ENCODE measurements around the gene TMEM143.
"Not testable (repeated sequence)": the region's sequence is repeated elsewhere in the genome, so short reads cannot be mapped to it uniquely, and the experiment has no call there.

Gene TMEM143

GRCh38 chr19:48292798-48293197 lies 70.9 kb downstream of the TMEM143 start:
- no peak overlapping the region for H3K27ac ChIP-seq (ENCODE audit: low read depth, low read length)
- H3K27me3 ChIP-seq (ENCODE audit: control insufficient read depth in 1 of 2, insufficient read depth in 2 of 2, low read length in 2 of 2): no peaks in the 10 kb centered on the region
- no peak overlapping the region for H3K4me3 ChIP-seq (ENCODE audit: low read depth in 1 of 2, low read length in 2 of 2)
- H3K36me3 ChIP-seq (ENCODE audit: control insufficient read depth in 1 of 2, insufficient read depth in 2 of 2, low read length in 2 of 2): no peaks in the 10 kb centered on the region
- H3K4me1 ChIP-seq (ENCODE audit: control insufficient read depth in 1 of 2, insufficient read depth in 2 of 2, low read length in 2 of 2): peaks cover 0 to 5% of the 10 kb centered on the region in 2 donors
- no peaks in the 10 kb centered on the region for H3K9me3 ChIP-seq (ENCODE audit: control insufficient read depth in 1 of 2, low read length in 2 of 2)
- H3K9ac ChIP-seq (ENCODE audit: low read depth in 1 of 2, low read length in 2 of 2): no peak overlapping the region

- not testable (repeated sequence) for H3K4me1 ChIP-seq (ENCODE audit: control insufficient read depth in 1 of 2, insufficient read depth in 2 of 2, low read length in 2 of 2); H3K36me3 ChIP-seq (ENCODE audit: control insufficient read depth in 1 of 2, insufficient read depth in 2 of 2, low read length in 2 of 2); H3K27me3 ChIP-seq (ENCODE audit: control insufficient read depth in 1 of 2, insufficient read depth in 2 of 2, low read length in 2 of 2); H3K27ac ChIP-seq (ENCODE audit: low read depth, low read length); H3K9ac ChIP-seq (ENCODE audit: low read depth in 1 of 2, low read length in 2 of 2); H3K9me3 ChIP-seq (ENCODE audit: control insufficient read depth in 1 of 2, low read length in 2 of 2)
- H3K4me3 ChIP-seq (ENCODE audit: low read depth in 1 of 2, low read length in 2 of 2): peak overlapping the region in 1 of 2 donors; percentile 62
Observed at GRCh38 chr19:48291489-48291815, 72.3 kb downstream of the TMEM143 start.

- no peak overlapping the region for H3K27ac ChIP-seq (ENCODE audit: low read depth, low read length)
Observed at GRCh38 chr19:48290771-48291488, 72.8 kb downstream of the TMEM143 start.

GRCh38 chr19:48290401-48290770 lies 73.4 kb downstream of the TMEM143 start:
- Histone ChIP-seq H3K27ac (ENCODE audit: low read depth, low read length) (no peak overlapping the region), H3K4me3 (ENCODE audit: low read depth in 1 of 2, low read length in 2 of 2) (no peak overlapping the region), H3K27me3 (ENCODE audit: control insufficient read depth in 1 of 2, insufficient read depth in 2 of 2, low read length in 2 of 2) (no peaks in the 10 kb centered on the region)

More at GRCh38 chr19:48290771-48291488, 72.8 kb downstream of the TMEM143 start:
- peak overlapping the region in 1 of 2 donors; percentile 57 for H3K9ac ChIP-seq (ENCODE audit: low read depth in 1 of 2, low read length in 2 of 2)
- peak overlapping the region; percentile 62 to 67 for H3K4me3 ChIP-seq (ENCODE audit: low read depth in 1 of 2, low read length in 2 of 2)
- peaks cover 0 to 5% of the 10 kb centered on the region in 2 donors for H3K4me1 ChIP-seq (ENCODE audit: control insufficient read depth in 1 of 2, insufficient read depth in 2 of 2, low read length in 2 of 2)
- no peaks in the 10 kb centered on the region for H3K36me3 ChIP-seq (ENCODE audit: control insufficient read depth in 1 of 2, insufficient read depth in 2 of 2, low read length in 2 of 2)
- H3K9me3 ChIP-seq (ENCODE audit: control insufficient read depth in 1 of 2, low read length in 2 of 2): no peaks in the 10 kb centered on the region
- no peaks in the 10 kb centered on the region for H3K27me3 ChIP-seq (ENCODE audit: control insufficient read depth in 1 of 2, insufficient read depth in 2 of 2, low read length in 2 of 2)

GRCh38 chr19:48287748-48288147 lies 76.0 kb downstream of the TMEM143 start:
- Histone ChIP-seq H3K27ac (ENCODE audit: low read depth, low read length) (no peak overlapping the region), H3K4me1 (ENCODE audit: control insufficient read depth in 1 of 2, insufficient read depth in 2 of 2, low read length in 2 of 2) (peaks cover 0 to 5% of the 10 kb centered on the region in 2 donors), H3K9me3 (ENCODE audit: control insufficient read depth in 1 of 2, low read length in 2 of 2) (peaks cover 0 to 6% of the 10 kb centered on the region in 2 donors), H3K4me3 (ENCODE audit: low read depth in 1 of 2, low read length in 2 of 2) (no peak overlapping the region), H3K27me3 (ENCODE audit: control insufficient read depth in 1 of 2, insufficient read depth in 2 of 2, low read length in 2 of 2) (no peaks in the 10 kb centered on the region), H3K9ac (ENCODE audit: low read depth in 1 of 2, low read length in 2 of 2) (no peak overlapping the region), H3K36me3 (ENCODE audit: control insufficient read depth in 1 of 2, insufficient read depth in 2 of 2, low read length in 2 of 2) (no peaks in the 10 kb centered on the region)

More at GRCh38 chr19:48290401-48290770, 73.4 kb downstream of the TMEM143 start:
- no peak overlapping the region for H3K9ac ChIP-seq (ENCODE audit: low read depth in 1 of 2, low read length in 2 of 2)
- no peaks in the 10 kb centered on the region for H3K36me3 ChIP-seq (ENCODE audit: control insufficient read depth in 1 of 2, insufficient read depth in 2 of 2, low read length in 2 of 2)
- no peaks in the 10 kb centered on the region for H3K9me3 ChIP-seq (ENCODE audit: control insufficient read depth in 1 of 2, low read length in 2 of 2)
- peaks cover 0 to 5% of the 10 kb centered on the region in 2 donors for H3K4me1 ChIP-seq (ENCODE audit: control insufficient read depth in 1 of 2, insufficient read depth in 2 of 2, low read length in 2 of 2)

- H3K9ac ChIP-seq (ENCODE audit: low read depth in 1 of 2, low read length in 2 of 2): no peak overlapping the region
- no peak overlapping the region for H3K4me3 ChIP-seq (ENCODE audit: low read depth in 1 of 2, low read length in 2 of 2)
- no peaks in the 10 kb centered on the region for H3K36me3 ChIP-seq (ENCODE audit: control insufficient read depth in 1 of 2, insufficient read depth in 2 of 2, low read length in 2 of 2)
- H3K27ac ChIP-seq (ENCODE audit: low read depth, low read length): no peak overlapping the region
- H3K27me3 ChIP-seq (ENCODE audit: control insufficient read depth in 1 of 2, insufficient read depth in 2 of 2, low read length in 2 of 2): no peaks in the 10 kb centered on the region
- peaks cover 0 to 6% of the 10 kb centered on the region in 2 donors for H3K9me3 ChIP-seq (ENCODE audit: control insufficient read depth in 1 of 2, low read length in 2 of 2)
- H3K4me1 ChIP-seq (ENCODE audit: control insufficient read depth in 1 of 2, insufficient read depth in 2 of 2, low read length in 2 of 2): no peaks in the 10 kb centered on the region
Observed at GRCh38 chr19:48284896-48285295, 78.8 kb downstream of the TMEM143 start.

GRCh38 chr19:48283908-48284307 lies 79.8 kb downstream of the TMEM143 start:
- peaks cover 0 to 6% of the 10 kb centered on the region in 2 donors for H3K9me3 ChIP-seq (ENCODE audit: control insufficient read depth in 1 of 2, low read length in 2 of 2)
- no peaks in the 10 kb centered on the region for H3K36me3 ChIP-seq (ENCODE audit: control insufficient read depth in 1 of 2, insufficient read depth in 2 of 2, low read length in 2 of 2)
- H3K4me3 ChIP-seq (ENCODE audit: low read depth in 1 of 2, low read length in 2 of 2): no peak overlapping the region
- H3K27ac ChIP-seq (ENCODE audit: low read depth, low read length): no peak overlapping the region
- H3K9ac ChIP-seq (ENCODE audit: low read depth in 1 of 2, low read length in 2 of 2): no peak overlapping the region
- no peaks in the 10 kb centered on the region for H3K27me3 ChIP-seq (ENCODE audit: control insufficient read depth in 1 of 2, insufficient read depth in 2 of 2, low read length in 2 of 2)
- no peaks in the 10 kb centered on the region for H3K4me1 ChIP-seq (ENCODE audit: control insufficient read depth in 1 of 2, insufficient read depth in 2 of 2, low read length in 2 of 2)
